Measurements from ENCODE around the gene C2orf78.
"Not testable (repeated sequence)": the region's sequence is repeated elsewhere in the genome, so short reads cannot be mapped to it uniquely, and the experiment has no call there.

The C2orf78 gene, protein sequence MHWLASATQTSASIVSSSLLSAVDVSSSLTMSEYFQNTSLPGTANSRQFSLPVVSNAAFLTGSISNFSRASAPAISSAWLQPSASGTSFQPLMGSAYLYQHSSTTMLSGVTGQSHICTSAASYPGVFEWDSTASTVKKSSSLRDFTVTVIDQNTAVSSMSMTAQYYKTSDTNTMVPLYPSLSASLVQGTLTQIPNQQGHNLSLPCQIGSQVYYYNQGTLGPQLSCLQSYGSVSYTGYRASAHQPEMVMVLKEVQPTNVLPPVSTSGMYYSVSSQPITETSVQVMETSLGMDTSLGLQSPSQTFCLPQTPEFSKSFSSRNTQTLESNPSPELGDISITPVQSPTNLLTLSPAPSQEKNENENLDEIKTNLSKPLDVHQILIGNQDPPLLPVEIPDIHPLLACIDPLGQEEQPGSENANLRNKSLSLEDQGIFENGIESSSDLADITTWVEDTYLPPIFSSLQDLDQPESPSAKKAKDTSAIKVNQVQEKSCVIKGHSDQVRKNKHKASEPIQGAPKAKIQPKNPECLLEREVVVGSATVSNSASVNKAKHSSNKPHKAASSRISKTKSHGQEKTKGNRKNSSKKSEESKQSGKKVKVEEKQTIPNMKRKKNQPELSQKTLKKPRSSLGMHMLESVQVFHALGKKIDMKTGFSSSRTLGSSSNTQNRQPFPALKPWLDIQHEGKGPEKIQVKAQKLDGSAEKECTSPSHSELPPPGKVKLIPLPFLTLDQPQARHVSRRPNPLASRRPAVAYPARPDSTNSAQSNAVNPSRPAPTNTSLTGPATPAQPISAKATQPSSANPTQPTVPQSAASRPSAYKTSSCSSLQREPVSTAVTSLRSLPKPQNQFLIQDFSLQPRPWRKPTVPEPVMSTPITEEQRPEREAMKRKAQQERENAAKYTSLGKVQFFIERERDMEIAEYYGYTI

DNA sequence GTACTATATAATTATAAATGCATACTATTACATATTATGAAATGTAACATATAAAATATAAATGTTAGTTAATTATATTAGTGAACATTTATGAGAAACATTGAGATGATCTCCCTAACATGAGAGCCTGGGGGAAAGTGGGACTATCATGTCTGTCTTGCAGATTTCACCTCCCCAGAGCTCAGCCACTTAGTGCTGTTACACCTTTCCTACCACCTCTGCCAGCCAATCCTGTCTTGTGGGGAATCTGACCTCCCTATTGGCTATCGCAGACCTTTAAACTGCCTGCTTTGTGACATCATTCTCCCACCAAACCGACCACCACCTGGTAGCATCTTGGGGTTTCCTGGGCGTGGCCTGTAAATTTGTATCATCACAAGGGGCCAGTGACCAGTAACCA, at the start of gene C2orf78:
Gene C2orf78 (plus strand): TSS at position 301 of the 400 bp plus-strand sequence. CDS start 127 bp downstream, outside the sequence.
- DNase-seq (ENCODE audit: low read depth in 2 of 2, low spot score in 1 of 2) = not testable (repeated sequence)

- no peak for DNase-seq (ENCODE audit: low read depth in 2 of 2, low spot score in 1 of 2)
These were observed 47.6 kb upstream of the C2orf78 start for GRCh38 chr2:73736378-73736777.

DNA sequence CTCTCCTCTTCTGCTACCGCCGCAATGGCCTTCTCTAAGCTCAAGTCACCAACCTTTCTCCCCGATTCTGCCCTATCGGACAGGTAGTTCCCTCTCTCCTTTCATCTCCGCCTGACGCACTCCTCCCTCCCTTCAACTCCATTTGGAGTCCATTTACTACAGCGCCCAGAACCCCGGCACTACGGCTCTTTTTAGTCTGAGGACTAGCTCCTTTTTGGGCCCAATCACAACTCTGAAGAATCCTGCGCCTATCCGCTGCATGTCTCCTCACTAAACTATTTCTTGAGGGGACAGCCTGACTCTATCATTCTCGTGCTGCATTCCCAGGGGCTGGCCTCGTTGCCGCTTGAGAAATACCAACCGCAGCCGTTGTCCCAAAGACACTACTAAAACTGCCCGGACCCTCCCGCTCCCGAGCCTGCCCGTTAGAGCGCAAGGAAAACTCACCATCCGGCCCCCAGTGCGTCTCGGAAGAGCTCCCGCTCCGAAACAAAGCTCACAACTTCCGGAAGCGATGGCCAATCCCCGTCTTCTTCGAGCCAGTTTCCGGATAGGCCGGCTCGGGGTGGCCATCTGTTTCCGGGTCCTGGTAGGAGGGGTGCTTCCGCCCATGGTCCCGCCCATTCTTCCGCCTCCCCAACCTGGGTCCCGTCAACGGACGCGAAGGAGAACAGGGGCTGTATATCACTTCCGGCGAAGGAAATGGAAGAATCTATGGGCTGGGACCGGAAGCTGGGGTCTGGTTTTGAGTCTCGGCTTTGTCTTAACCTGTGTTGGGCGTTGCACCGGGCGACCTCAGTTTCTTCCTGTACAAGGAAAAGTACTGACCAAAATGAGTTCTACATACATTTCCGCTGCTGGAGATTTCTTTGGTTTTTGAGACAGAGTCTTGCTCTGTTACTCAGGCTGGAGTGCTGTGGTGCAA, 46.9 kb upstream of the C2orf78 start, which contains the start of gene TPRKB:
Gene TPRKB (minus strand): TSS at position 491 of the 925 bp plus-strand sequence. CDS start 2,776 bp downstream, outside the sequence.
- peak; percentile 87 to 89 for DNase-seq (ENCODE audit: low read depth in 2 of 2, low spot score in 1 of 2)

- DNase-seq (ENCODE audit: low read depth in 2 of 2, low spot score in 1 of 2) = no peak
These were observed 44.9 kb upstream of the C2orf78 start for GRCh38 chr2:73739101-73739500.

GRCh38 chr2:73740767-73741166, 43.2 kb upstream of the C2orf78 start:
- no peak for DNase-seq (ENCODE audit: low read depth in 2 of 2, low spot score in 1 of 2)

DNA sequence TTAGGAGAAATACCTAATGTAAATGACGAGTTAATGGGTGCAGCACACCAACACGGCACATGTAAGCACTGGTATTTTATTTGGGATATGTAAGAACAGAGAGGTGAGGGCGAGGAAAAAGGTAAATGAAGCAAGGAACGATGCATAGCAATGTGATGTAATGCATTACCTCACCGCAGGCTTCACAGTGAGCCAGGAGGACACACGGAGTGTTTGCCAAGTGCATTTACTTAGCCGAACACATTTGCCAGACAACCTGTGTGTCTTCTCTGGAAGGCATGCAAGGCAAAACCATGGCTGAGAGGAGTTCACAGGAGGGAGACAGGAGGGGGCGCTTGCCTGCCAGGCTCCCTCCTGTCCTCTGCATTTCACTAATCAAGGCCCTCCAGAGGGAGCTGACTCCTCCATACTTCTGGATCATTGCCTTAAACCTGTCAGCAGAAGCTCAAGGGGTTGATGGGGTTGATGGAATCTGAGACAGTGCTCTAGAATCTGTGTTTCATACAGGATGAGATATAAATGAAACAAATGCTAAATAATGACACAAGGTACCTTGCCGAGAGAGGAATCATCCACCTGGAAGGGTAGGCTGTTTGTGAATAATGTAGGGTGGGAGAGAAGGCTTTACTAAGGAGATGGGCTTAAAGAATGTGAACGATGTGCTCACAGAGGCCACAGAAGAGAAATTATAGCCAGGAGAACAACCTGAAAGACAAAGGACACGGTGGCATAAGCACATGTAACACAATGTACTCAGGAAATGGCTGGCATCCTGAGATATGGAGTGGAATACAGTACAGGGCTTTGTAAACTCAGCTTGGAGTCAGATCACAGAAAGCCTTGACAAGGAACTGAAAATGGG, 37.7 kb upstream of the C2orf78 start:
- no peak for DNase-seq (ENCODE audit: low read depth in 2 of 2, low spot score in 1 of 2)

DNA sequence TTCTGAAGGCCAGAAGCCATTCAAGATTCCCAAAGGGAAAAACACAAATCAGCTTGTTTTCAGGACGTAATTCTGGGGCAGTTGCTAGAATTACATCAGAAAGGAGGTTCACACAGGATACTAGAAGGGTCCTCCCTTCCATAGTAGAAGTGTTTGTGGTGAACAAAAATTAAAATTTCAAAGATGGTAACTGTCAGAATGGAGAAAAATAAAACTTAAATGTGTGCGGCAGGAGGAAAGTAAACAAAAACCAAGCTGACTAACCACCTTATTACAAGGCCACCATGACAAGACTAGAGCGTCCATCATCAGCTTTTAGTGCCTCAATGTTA, 37.1 kb upstream of the C2orf78 start:
- no peak for DNase-seq (ENCODE audit: low read depth in 2 of 2, low spot score in 1 of 2)

- DNase-seq (ENCODE audit: low read depth in 2 of 2, low spot score in 1 of 2) = no peak
These were observed 34.7 kb upstream of the C2orf78 start for GRCh38 chr2:73749314-73749713.

DNA sequence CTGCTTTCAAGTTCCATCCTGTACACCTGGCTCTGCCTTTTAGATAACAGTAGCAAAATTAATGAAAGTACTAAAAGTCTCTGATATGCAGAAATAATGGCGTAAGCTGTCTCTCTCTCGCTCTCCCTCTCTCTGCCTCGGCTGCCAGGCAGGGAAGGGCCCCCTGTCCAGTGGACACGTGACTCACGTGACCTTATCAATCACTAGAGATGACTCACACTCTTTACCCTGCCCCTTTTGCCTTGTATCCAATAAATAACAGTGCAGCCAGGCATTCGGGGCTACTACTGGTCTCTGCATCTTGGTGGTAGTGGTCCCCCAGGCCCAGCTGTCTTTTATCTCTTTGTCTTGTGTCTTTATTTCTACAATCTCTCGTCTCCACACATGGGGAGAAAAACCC, 29.7 kb upstream of the C2orf78 start:
- not testable (repeated sequence) for DNase-seq (ENCODE audit: low read depth in 2 of 2, low spot score in 1 of 2)

DNA sequence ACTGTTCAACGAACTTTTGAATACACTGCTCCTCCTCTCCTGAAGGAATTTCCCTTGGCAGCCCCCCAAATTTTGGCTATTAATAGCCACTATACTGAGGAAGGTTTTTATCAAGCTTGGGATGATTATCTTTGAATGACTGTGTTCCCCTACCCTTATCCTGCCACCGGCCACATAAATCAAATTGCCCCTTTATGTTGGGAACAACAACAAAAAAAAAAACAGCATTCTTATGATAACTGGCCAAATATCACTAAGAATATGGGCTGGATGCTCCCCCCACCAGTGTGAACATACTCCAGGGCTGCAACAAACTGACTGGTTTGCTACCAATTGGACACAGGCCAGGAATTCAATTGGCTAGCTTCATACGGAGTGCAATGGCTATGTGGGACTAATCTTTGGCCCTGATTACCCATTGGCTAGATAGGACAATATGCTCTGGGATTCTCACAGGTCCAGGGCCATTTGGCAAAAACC, 24.7 kb upstream of the C2orf78 start:
- no peak for DNase-seq (ENCODE audit: low read depth in 2 of 2, low spot score in 1 of 2)

DNA sequence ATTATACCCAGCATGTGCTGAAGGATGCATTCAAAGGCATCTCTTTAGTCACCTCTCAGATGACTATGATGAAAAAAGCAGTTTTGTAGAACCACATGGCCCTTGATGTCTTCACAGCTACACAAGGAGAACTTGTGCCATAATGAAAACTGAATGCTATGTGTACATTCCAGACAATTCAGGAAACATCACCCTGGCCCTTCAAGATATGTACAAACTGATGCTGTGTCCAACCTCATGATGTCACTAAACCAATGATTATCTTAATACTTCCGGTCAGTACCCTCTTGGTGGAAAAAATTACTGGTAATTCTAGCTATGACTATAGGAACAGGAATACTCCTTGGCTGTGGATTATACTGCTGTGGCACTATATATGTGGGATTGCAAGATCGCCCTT, 24.1 kb upstream of the C2orf78 start:
- no peak for DNase-seq (ENCODE audit: low read depth in 2 of 2, low spot score in 1 of 2)

GRCh38 chr2:73762571-73762970, 21.4 kb upstream of the C2orf78 start:
- DNase-seq (ENCODE audit: low read depth in 2 of 2, low spot score in 1 of 2) = no peak

DNA sequence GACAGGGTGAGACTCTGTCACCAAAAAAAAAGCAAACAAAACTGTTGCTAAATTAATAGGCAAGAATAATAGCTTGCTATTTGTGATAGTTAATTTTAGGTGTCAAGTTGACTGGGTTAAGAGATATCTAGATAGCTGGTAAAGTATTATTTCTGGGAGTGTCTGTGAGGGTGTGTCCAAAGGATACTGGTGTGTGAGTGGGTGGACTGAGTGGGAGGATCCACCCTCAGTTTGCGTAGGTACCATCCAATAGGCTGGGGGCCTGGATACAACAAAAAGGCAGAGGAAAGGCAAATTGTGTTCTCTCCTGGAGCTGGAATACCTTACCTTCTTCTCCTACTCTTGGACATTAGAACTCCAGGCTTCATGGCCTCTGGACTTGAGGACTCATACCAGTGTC, 19.0 kb upstream of the C2orf78 start:
- no peak for DNase-seq (ENCODE audit: low read depth in 2 of 2, low spot score in 1 of 2)

DNA sequence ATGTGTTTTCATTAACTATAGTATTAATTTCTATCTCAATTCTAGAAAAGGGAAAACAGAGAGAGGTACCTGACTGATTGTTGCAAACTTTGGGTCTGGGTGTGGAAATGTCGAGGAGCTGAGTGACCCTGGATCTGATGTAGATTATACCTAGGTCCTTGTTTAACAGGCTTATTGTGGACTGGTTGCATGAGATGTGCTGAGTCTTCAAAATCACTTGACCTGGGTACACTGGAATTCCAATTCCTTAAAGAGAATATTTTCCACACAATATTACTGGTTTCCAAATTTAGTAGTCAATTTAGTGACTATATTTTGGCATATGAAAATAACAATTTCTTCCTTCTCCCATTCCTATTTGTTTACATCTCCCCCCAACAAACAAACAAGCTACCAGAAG, 17.6 kb upstream of the C2orf78 start:
- no peak for DNase-seq (ENCODE audit: low read depth in 2 of 2, low spot score in 1 of 2)

DNA sequence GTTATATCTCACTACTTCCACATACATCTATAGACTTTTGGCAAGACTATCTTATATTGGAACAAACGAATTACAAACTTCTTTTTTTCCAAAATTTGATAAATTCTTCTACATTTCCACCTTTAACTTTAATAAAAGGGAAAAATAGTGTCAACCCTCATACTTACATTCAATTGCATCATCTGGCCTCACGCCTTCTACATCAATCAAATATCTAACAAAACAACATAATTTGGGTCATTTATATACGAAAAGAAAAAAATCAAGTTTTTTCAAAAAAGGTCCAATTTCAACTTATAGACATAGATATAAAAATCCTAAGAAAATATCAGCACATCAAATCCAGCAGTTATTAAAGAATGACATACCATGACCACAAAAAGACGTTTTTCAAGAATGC, 17.0 kb upstream of the C2orf78 start:
- DNase-seq (ENCODE audit: low read depth in 2 of 2, low spot score in 1 of 2) = no peak

DNA sequence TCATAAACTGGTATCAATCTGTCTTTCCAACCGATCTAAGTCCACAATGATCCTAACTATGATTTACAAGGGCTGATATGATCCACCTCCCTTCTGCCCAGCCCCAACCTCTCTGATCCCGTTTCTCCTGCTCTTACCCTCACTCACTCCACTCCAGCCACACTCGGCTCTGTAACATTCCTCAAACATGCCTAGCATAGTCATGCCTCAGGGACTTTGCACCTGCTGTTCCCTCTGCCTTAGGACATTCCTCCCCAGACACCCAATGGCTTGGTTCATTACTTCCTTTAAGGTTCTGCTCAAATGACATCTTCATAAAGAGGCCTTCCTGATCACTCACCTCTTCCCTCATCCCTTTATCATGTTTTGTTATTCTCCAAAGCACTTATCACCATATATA, 13.3 kb upstream of the C2orf78 start:
- DNase-seq (ENCODE audit: low read depth in 2 of 2, low spot score in 1 of 2) = no peak

- DNase-seq (ENCODE audit: low read depth in 2 of 2, low spot score in 1 of 2) = no peak
These were observed 11.2 kb upstream of the C2orf78 start for GRCh38 chr2:73772819-73773218.

DNA sequence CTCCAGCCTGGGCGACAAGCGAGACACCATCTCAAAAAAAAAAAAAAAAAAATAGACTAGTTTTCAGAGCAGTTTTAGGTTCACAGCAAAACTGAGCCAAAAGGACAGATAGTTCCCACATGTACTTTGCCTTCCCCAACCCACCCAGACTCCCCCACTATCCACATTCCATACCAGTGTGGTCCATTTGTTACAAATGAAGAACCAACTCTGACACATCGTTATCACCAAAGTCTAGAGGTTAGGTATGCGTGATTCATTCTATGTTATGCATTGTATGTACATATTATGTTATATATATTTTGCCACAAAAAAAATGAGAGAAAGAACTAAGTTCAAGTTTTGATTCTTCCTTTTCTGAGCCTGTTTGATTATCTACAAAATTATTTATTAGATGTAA, 7.6 kb upstream of the C2orf78 start:
- no peak for DNase-seq (ENCODE audit: low read depth in 2 of 2, low spot score in 1 of 2)

GRCh38 chr2:73776869-73777519, 7.0 kb upstream of the C2orf78 start:
- no peak for DNase-seq (ENCODE audit: low read depth in 2 of 2, low spot score in 1 of 2)

All from stimulated activated CD8-positive, alpha-beta memory T cell treated with anti-CD3 and anti-CD28 coated beads, Interleukin-4, amount 100 ng/mL, for 1 hour (primary cell).